Mesendoderm (in vitro differentiated cells): Measurements from ENCODE around the gene MAP3K15.
"Not testable (repeated sequence)": the region's sequence is repeated elsewhere in the genome, so short reads cannot be mapped to it uniquely, and the experiment has no call there.

Source experiments
- DNase-seq: peaks from one replicate; pipeline ENCODE4 v3.0.0; 2013
- H2AK5ac ChIP-seq: 2 replicates; pipeline ENCODE4 v1.6.1; 2013; ENCODE audit warnings: low read length, inconsistent platforms
- H2BK120ac ChIP-seq: 2 replicates; pipeline ENCODE4 v1.6.1; 2013; ENCODE audit warnings: low read depth, mild to moderate bottlenecking, low read length, moderate library complexity, mixed read lengths
- H2BK15ac ChIP-seq: replicated peaks from 2 replicates; pipeline ENCODE4 v1.6.1; 2013; ENCODE audit warnings: low read depth, mild to moderate bottlenecking, moderate library complexity
- H2BK5ac ChIP-seq: 2 replicates; pipeline ENCODE4 v1.6.1; 2013; ENCODE audit warnings: low read length, inconsistent platforms
- H3K18ac ChIP-seq: 2 replicates; pipeline ENCODE4 v1.6.1; 2013; ENCODE audit warnings: mild to moderate bottlenecking, low read length, mixed read lengths
- H3K23ac ChIP-seq: one replicate; pipeline ENCODE4 v1.6.1; 2013; ENCODE audit warnings: low read length
- H3K27ac ChIP-seq: 2 replicates; pipeline ENCODE4 v1.5.1; 2013; ENCODE audit warnings: low read depth, mild to moderate bottlenecking, inconsistent platforms, low read length, moderate library complexity
- H3K27me3 ChIP-seq: 2 replicates; pipeline ENCODE4 v1.6.1; 2013; ENCODE audit warnings: low read length, control low read depth, mild to moderate bottlenecking, inconsistent platforms; ENCODE audit not compliant: insufficient read depth, poor library complexity
- H3K36me3 ChIP-seq: 2 replicates; pipeline ENCODE4 v1.6.1; 2013; ENCODE audit warnings: low read length, inconsistent platforms; ENCODE audit not compliant: control insufficient read depth, insufficient read depth
- H3K4ac ChIP-seq: one replicate; pipeline ENCODE4 v1.6.1; 2013; ENCODE audit warnings: low read depth, mild to moderate bottlenecking, low read length, moderate library complexity
- H3K4me1 ChIP-seq: 2 replicates; pipeline ENCODE4 v1.6.1; 2013; ENCODE audit warnings: low read depth, low read length, inconsistent platforms; ENCODE audit not compliant: control insufficient read depth
- H3K4me2 ChIP-seq: 2 replicates; pipeline ENCODE4 v1.6.1; 2013; ENCODE audit warnings: low read length
- H3K4me3 ChIP-seq: 2 replicates; pipeline ENCODE4 v1.5.1; 2013; ENCODE audit warnings: mild to moderate bottlenecking, low read length
- H3K56ac ChIP-seq: one replicate; pipeline ENCODE4 v1.6.1; 2013; ENCODE audit warnings: low read length
- H3K79me1 ChIP-seq: 2 replicates; pipeline ENCODE4 v1.6.1; 2013; ENCODE audit warnings: low read length, inconsistent platforms
- H3K79me2 ChIP-seq: 2 replicates; pipeline ENCODE4 v1.6.1; 2013; ENCODE audit warnings: mild to moderate bottlenecking, low read length; ENCODE audit not compliant: control insufficient read depth, insufficient read depth
- H3K9ac ChIP-seq: 2 replicates; pipeline ENCODE4 v1.6.1; 2013; ENCODE audit warnings: low read length, inconsistent platforms
- H4K5ac ChIP-seq: one replicate; pipeline ENCODE4 v1.6.1; 2013; ENCODE audit warnings: low read length
- H4K8ac ChIP-seq: one replicate; pipeline ENCODE4 v1.6.1; 2013; ENCODE audit warnings: low read depth, mild to moderate bottlenecking, control low read depth, low read length, moderate library complexity
- WGBS: extraction: QIAGEN DNeasy Blood & Tissue Kit; methylation state at CpG from one replicate; pipeline ENCODE4 v1.1.7; 2013; ENCODE audit warnings: low lambda C conversion rate, missing lambda C conversion rate; ENCODE audit not compliant: insufficient coverage; ENCODE audit errors: extremely low coverage; 5-methylcytosine and 5-hydroxymethylcytosine counted together

The MAP3K15 gene

DNA sequence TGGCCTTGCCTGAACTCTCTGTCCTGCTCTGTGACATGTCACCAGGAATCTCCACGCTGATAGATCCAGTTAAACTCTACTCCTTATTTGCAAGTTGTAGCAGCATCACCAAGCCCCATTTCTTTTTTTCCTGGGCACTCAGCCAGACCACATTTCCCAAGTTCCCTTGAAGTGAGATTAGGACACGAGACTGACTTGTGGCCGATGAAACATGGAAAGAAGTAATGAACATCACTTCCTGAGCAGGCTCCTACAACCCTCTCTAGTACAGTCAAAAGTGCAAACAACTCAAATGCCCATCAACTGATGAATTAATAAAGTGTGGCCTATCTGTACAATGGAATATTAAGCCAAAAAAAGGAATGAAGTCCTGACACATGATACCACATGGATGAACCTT, 74.6 kb downstream of the MAP3K15 start:
- Histone ChIP-seq H3K27me3 (no peaks in the 10 kb centered on the region), H2BK5ac (no peak overlapping the region), H4K8ac (no peak overlapping the region), H3K18ac (no peak overlapping the region), H3K23ac (no peak overlapping the region), H2AK5ac (no peak overlapping the region), H2BK15ac (no peak overlapping the region), H3K27ac (no peak overlapping the region), H3K9ac (no peak overlapping the region), H3K4me3 (no peak overlapping the region), H3K56ac (no peak overlapping the region), H3K4me1 (no peaks in the 10 kb centered on the region), H3K4ac (no peak overlapping the region), H4K5ac (no peak overlapping the region), H2BK120ac (no peak overlapping the region), H3K79me1 (no peaks in the 10 kb centered on the region), H3K36me3 (no peaks in the 10 kb centered on the region), H3K79me2 (no peaks in the 10 kb centered on the region), H3K4me2 (no peak overlapping the region)
- WGBS = no CpG with 5 or more reads among the region's 3 CpGs
- no peak for DNase-seq

DNA sequence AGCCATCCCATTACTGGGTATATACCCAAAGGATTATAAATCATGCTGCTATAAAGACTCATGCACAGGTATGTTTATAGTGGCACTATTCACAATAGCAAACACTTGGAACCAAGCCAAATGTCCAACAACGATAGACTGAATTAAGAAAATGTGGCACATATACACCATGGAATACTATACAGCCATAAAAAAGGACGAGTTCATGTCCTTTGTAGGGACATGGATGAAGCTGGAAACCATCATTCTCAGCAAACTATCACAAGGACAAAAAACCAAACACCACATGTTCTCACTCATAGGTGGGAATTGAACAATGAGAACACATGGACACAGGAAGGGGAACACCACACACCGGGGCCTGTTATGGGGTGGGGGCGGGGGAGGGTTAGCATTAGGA, 92.6 kb downstream of the MAP3K15 start:
- H3K4ac ChIP-seq, H3K18ac ChIP-seq, H4K8ac ChIP-seq, H3K79me1 ChIP-seq, H3K27me3 ChIP-seq, H2BK15ac ChIP-seq, H3K27ac ChIP-seq, H4K5ac ChIP-seq, H2AK5ac ChIP-seq, H3K79me2 ChIP-seq, H3K56ac ChIP-seq, H3K4me3 ChIP-seq, H3K9ac ChIP-seq, DNase-seq, H2BK120ac ChIP-seq, H3K4me1 ChIP-seq, H3K23ac ChIP-seq, H3K36me3 ChIP-seq, H3K4me2 ChIP-seq, H2BK5ac ChIP-seq: not testable (repeated sequence)
- no CpG with 5 or more reads among the region's 4 CpGs for WGBS

DNA sequence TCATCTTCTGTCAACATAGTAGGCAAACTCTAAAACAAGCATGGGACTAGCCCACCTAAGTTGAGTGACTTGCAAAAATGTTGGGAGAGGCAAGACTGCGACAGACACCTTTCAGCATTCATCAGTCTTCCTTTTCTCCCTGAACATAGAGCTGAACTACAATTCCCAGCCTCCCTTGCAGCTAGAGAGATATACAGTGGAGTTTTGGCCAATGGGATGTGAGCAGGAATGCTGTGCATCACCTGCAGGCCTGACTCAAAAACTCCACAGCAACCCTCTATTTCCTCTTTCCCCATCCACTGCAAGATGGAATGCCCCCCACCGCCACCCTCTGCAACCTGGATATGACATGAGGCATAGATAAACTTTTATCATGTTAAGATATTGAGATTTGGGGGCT, 105.0 kb downstream of the MAP3K15 start:
- Histone ChIP-seq H4K5ac (no peak overlapping the region), H2BK5ac (no peak overlapping the region), H3K18ac (no peak overlapping the region), H3K27me3 (no peaks in the 10 kb centered on the region), H2BK15ac (no peak overlapping the region), H3K4me1 (no peaks in the 10 kb centered on the region), H3K36me3 (no peaks in the 10 kb centered on the region), H3K79me2 (no peaks in the 10 kb centered on the region), H3K79me1 (no peaks in the 10 kb centered on the region), H3K4me2 (no peak overlapping the region), H2AK5ac (no peak overlapping the region), H3K27ac (no peak overlapping the region), H2BK120ac (no peak overlapping the region), H3K23ac (no peak overlapping the region), H3K56ac (no peak overlapping the region), H3K9ac (no peak overlapping the region), H3K4ac (no peak overlapping the region), H3K4me3 (no peak overlapping the region), H4K8ac (no peak overlapping the region)
- no CpG with 5 or more reads among the region's 2 CpGs for WGBS
- peak; percentile 46 for DNase-seq

- H2AK5ac ChIP-seq = no peak overlapping the region
- H3K36me3 ChIP-seq = no peaks in the 10 kb centered on the region
- H3K27me3 ChIP-seq = no peaks in the 10 kb centered on the region
- no peak overlapping the region for H2BK15ac ChIP-seq
- H4K5ac ChIP-seq = no peak overlapping the region
- no peak overlapping the region for H3K18ac ChIP-seq
- H3K4me1 ChIP-seq = no peaks in the 10 kb centered on the region
- no peaks in the 10 kb centered on the region for H3K79me1 ChIP-seq
- no peak overlapping the region for H2BK120ac ChIP-seq
- no peak overlapping the region for H3K4me2 ChIP-seq
- no peak overlapping the region for H3K9ac ChIP-seq
- no peak overlapping the region for H3K27ac ChIP-seq
- H3K4me3 ChIP-seq = no peak overlapping the region
- H3K79me2 ChIP-seq = no peaks in the 10 kb centered on the region
- DNase-seq = no peak
- no peak overlapping the region for H3K23ac ChIP-seq
- no peak overlapping the region for H2BK5ac ChIP-seq
- no peak overlapping the region for H3K4ac ChIP-seq
- no peak overlapping the region for H4K8ac ChIP-seq
- no peak overlapping the region for H3K56ac ChIP-seq
Measured at GRCh38 chrX:19403696-19404095, 111.6 kb downstream of the MAP3K15 start.

DNA sequence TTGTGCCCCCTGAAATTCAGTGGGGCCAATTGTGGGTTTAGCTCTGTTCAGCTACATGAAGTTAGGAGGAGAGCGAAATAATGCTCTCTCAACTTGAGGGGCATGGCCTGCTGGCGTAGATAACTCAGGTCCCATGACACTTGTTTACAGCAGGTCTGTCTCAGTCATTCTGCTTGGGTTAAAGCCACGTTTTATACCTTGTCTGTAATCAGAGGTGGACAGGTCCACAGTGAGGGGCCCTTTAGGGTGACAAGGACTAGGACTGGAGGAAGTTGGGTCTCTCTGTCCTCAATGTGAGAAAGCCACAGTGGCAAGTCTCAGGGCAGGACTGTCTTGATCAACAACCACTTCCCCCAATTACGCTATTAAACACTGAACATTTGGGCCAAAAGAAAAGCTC, 122.6 kb downstream of the MAP3K15 start:
- Histone ChIP-seq H3K79me1 (no peaks in the 10 kb centered on the region), H3K4ac (no peak overlapping the region), H4K5ac (no peak overlapping the region), H3K4me2 (no peak overlapping the region), H3K36me3 (no peaks in the 10 kb centered on the region), H3K9ac (no peak overlapping the region), H3K56ac (no peak overlapping the region), H2BK15ac (no peak overlapping the region), H2BK5ac (no peak overlapping the region), H2BK120ac (no peak overlapping the region), H3K4me1 (no peaks in the 10 kb centered on the region), H3K4me3 (no peak overlapping the region), H3K23ac (no peak overlapping the region), H3K79me2 (no peaks in the 10 kb centered on the region), H3K27me3 (no peaks in the 10 kb centered on the region), H3K18ac (no peak overlapping the region), H2AK5ac (no peak overlapping the region), H4K8ac (no peak overlapping the region), H3K27ac (no peak overlapping the region)
- WGBS = no CpG with 5 or more reads among the region's 4 CpGs
- no peak for DNase-seq

DNA sequence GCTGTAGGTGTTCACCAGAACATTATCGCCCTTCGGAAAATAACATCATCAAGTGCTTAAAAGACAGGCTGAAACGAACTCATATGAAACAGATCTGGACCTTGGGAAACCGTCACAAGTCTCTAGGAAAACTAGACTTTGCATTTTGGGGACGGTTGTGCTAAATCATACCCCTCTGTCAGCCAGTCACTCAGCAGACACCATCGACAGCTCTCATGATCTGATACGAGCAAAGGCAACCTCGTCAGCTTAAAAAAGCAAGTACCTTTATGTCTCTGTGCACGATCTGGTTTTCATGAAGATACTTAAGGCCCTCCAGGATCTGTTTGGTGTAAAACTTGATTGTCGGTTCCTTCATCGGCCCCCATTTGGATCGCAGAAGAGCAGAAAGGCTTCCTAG, 123.2 kb downstream of the MAP3K15 start:
- no peak overlapping the region for H3K4me2 ChIP-seq
- H2BK15ac ChIP-seq = no peak overlapping the region
- no peak for DNase-seq
- H3K27ac ChIP-seq = no peak overlapping the region
- H4K5ac ChIP-seq = no peak overlapping the region
- H3K4ac ChIP-seq = no peak overlapping the region
- no peaks in the 10 kb centered on the region for H3K27me3 ChIP-seq
- H3K18ac ChIP-seq = no peak overlapping the region
- H4K8ac ChIP-seq = no peak overlapping the region
- H3K79me1 ChIP-seq = no peaks in the 10 kb centered on the region
- whole genome bisulfite sequencing = no CpG with 5 or more reads among the region's 12 CpGs
- no peak overlapping the region for H2BK120ac ChIP-seq
- H3K4me1 ChIP-seq = no peaks in the 10 kb centered on the region
- no peak overlapping the region for H3K23ac ChIP-seq
- H2AK5ac ChIP-seq = no peak overlapping the region
- no peak overlapping the region for H3K56ac ChIP-seq
- H3K4me3 ChIP-seq = no peak overlapping the region
- no peak overlapping the region for H2BK5ac ChIP-seq
- H3K36me3 ChIP-seq = no peaks in the 10 kb centered on the region
- no peak overlapping the region for H3K9ac ChIP-seq
- H3K79me2 ChIP-seq = no peaks in the 10 kb centered on the region
